Measurements from ENCODE around the gene CENPU.
"Not testable (repeated sequence)": the region's sequence is repeated elsewhere in the genome, so short reads cannot be mapped to it uniquely, and the experiment has no call there.

The CENPU gene

GRCh38 chr4:184733654-184734524, at the start of gene CENPU:
Gene CENPU, minus strand, starts transcription at chr4:184734096. Its CDS starts 34 bp downstream, at chr4:184734062.
- DNase-seq = peak; percentile 98

GRCh38 chr4:184782731-184783373, 49.0 kb upstream of the CENPU start:
- no peak for DNase-seq

- DNase-seq = not testable (repeated sequence)
Observed at GRCh38 chr4:184779160-184779559, 45.3 kb upstream of the CENPU start.

GRCh38 chr4:184778325-184778724, 44.4 kb upstream of the CENPU start:
- no peak for DNase-seq

- no peak for DNase-seq
Observed at GRCh38 chr4:184776821-184777220, 42.9 kb upstream of the CENPU start.

GRCh38 chr4:184775854-184776555, 42.1 kb upstream of the CENPU start:
- DNase-seq = no peak

- no peak for DNase-seq
Observed at GRCh38 chr4:184774152-184774551, 40.3 kb upstream of the CENPU start.

- DNase-seq = peak; percentile 15
Observed at GRCh38 chr4:184771416-184771815, 37.5 kb upstream of the CENPU start.

GRCh38 chr4:184769141-184769765, 35.4 kb upstream of the CENPU start:
- DNase-seq = peak; percentile 97

- no peak for DNase-seq
Observed at GRCh38 chr4:184768296-184768695, 34.4 kb upstream of the CENPU start.

GRCh38 chr4:184766446-184766845, 32.5 kb upstream of the CENPU start:
- DNase-seq = no peak

GRCh38 chr4:184765473-184766340, 31.8 kb upstream of the CENPU start:
- DNase-seq = no peak

- no peak for DNase-seq
Observed at GRCh38 chr4:184764601-184765000, 30.7 kb upstream of the CENPU start.

GRCh38 chr4:184763150-184763780, 29.4 kb upstream of the CENPU start:
- no peak for DNase-seq

- no peak for DNase-seq
Observed at GRCh38 chr4:184762100-184762499, 28.2 kb upstream of the CENPU start.

- DNase-seq = no peak
Observed at GRCh38 chr4:184760681-184761080, 26.8 kb upstream of the CENPU start.

GRCh38 chr4:184757810-184758209, 23.9 kb upstream of the CENPU start:
- DNase-seq = no peak

- no peak for DNase-seq
Observed at GRCh38 chr4:184756399-184756798, 22.5 kb upstream of the CENPU start.

GRCh38 chr4:184755278-184755677, 21.4 kb upstream of the CENPU start:
- DNase-seq = no peak

- DNase-seq = no peak
Observed at GRCh38 chr4:184752496-184753275, 18.8 kb upstream of the CENPU start.

GRCh38 chr4:184751585-184751956, 17.7 kb upstream of the CENPU start:
- DNase-seq = no peak

All from NCI-H82 (cell line).